NCI-H524 (cell line): ENCODE results near the gene P2RX6.
A peak's percentile ranks its signal among the peaks of the same experiment; 100 is the strongest.
"Not testable (repeated sequence)": the region's sequence is repeated elsewhere in the genome, so short reads cannot be mapped to it uniquely, and the experiment has no call there.

Experiments used
- DNase-seq, 2 experiments: peaks; one replicate each; lab custom pipeline; 2025; lab: John Stamatoyannopoulos, UW

Gene P2RX6

GRCh38 chr22:21031545-21032036, 16.6 kb downstream of the P2RX6 start:
- no peak for DNase-seq

- peak in 1 of 2 experiments; percentile 22 for DNase-seq
Measured at GRCh38 chr22:21032037-21032867, 17.3 kb downstream of the P2RX6 start, which contains the start of gene SLC7A4. TSS of gene SLC7A4 (minus strand) at chr22:21032561. CDS start at chr22:21031812, 749 bp downstream.

- no peak for DNase-seq
Measured at GRCh38 chr22:21032868-21033688, 18.1 kb downstream of the P2RX6 start.

GRCh38 chr22:21033895-21034294, 18.9 kb downstream of the P2RX6 start:
- no peak for DNase-seq

- DNase-seq = no peak
Measured at GRCh38 chr22:21034989-21035388, 20.0 kb downstream of the P2RX6 start.

GRCh38 chr22:21038405-21038804, 23.4 kb downstream of the P2RX6 start:
- peak in 1 of 2 experiments; percentile 30 for DNase-seq

GRCh38 chr22:21039158-21039557, 24.2 kb downstream of the P2RX6 start:
- not testable (repeated sequence) for DNase-seq

GRCh38 chr22:21041937-21042336, 27.0 kb downstream of the P2RX6 start:
- DNase-seq = no peak

GRCh38 chr22:21042978-21043859, 28.3 kb downstream of the P2RX6 start:
- no peak for DNase-seq

- no peak for DNase-seq
Measured at GRCh38 chr22:21043860-21044535, 29.0 kb downstream of the P2RX6 start.

GRCh38 chr22:21044931-21045584, 30.1 kb downstream of the P2RX6 start:
- peak in 1 of 2 experiments; percentile 69 for DNase-seq

GRCh38 chr22:21045585-21046294, 30.8 kb downstream of the P2RX6 start, which contains the start of gene LRRC74B:
TSS of gene LRRC74B (plus strand) at chr22:21045946. CDS start at chr22:21045987, 41 bp downstream.
- DNase-seq = peak; percentile 92 to 95

- no peak for DNase-seq
Measured at GRCh38 chr22:21047035-21047661, 32.2 kb downstream of the P2RX6 start.

GRCh38 chr22:21047730-21048129, 32.8 kb downstream of the P2RX6 start:
- DNase-seq = no peak

GRCh38 chr22:21048448-21048847, 33.5 kb downstream of the P2RX6 start:
- peak in 1 of 2 experiments; percentile 50 for DNase-seq

GRCh38 chr22:21048965-21049364, 34.0 kb downstream of the P2RX6 start:
- not testable (repeated sequence) for DNase-seq

GRCh38 chr22:21051145-21051830, 36.3 kb downstream of the P2RX6 start:
- DNase-seq = peak; percentile 97 to 98

GRCh38 chr22:21051831-21052400, 37.0 kb downstream of the P2RX6 start:
- no peak for DNase-seq
